Panc1 (cell line): ENCODE data around the gene OR6B1. TPM values are rescaled to one million over a fixed set of nuclear protein-coding genes. Genes with fewer than 3 reads are reported as not detected.

Source experiments
- ATAC-seq: fragments of 200-7000 bp; cut with Tn5 transposase; 2 replicates; pipeline ENCODE4 v1.9.1; 2020; ENCODE audit warnings: mild to moderate bottlenecking, moderate library complexity
- BruUV-seq: library from RNA; stranded (reverse); fragments of 400-500 nt; replicated peaks from 2 replicates; lab custom pipeline; 2021; lab: Mats Ljungman, UMichigan
- CTCF ChIA-PET: fragments of 300-600 bp; sonication (Branson Sonifier 250); formaldehyde crosslinking; loops from one replicate; lab custom pipeline; 2022; ENCODE audit warnings: antibody characterized with exemption; lab: Charles Lee
- POLR2A ChIA-PET: fragments of 300-600 bp; sonication (Branson Sonifier 250); formaldehyde crosslinking; loops from one replicate; lab custom pipeline; 2022; ENCODE audit warnings: antibody characterized with exemption; lab: Charles Lee
- DNase-seq: peaks from one replicate; pipeline ENCODE4 v3.0.0-alpha.2; 2010; ENCODE audit warnings: low read depth, low spot score
- H3K27ac ChIP-seq: 2 replicates; pipeline ENCODE4 v1.5.1; 2011; ENCODE audit warnings: mild to moderate bottlenecking, low read length, inconsistent platforms
- H3K27me3 ChIP-seq: fragments of 200-500 bp; sonication (Bioruptor generic); 2 replicates; pipeline ENCODE4 v1.6.0; 2014; ENCODE audit warnings: low read length, inconsistent platforms; ENCODE audit not compliant: control insufficient read depth, insufficient read depth
- H3K36me3 ChIP-seq: fragments of 200-500 bp; sonication (Bioruptor generic); 2 replicates; pipeline ENCODE4 v1.5.1; 2014; ENCODE audit warnings: inconsistent platforms, mild to moderate bottlenecking, low read length, moderate library complexity; ENCODE audit not compliant: control insufficient read depth, insufficient read depth
- H3K4me1 ChIP-seq: 2 replicates; pipeline ENCODE4 v1.5.1; 2011; ENCODE audit warnings: inconsistent platforms, mild to moderate bottlenecking, low read length, moderate library complexity; ENCODE audit not compliant: control insufficient read depth, insufficient read depth
- H3K4me3 ChIP-seq, 2 experiments: 2 replicates each; pipeline ENCODE4 v1.5.1; 2011 to 2012; ENCODE audit warnings: low read depth in 2 of 2, low read length in 2 of 2, mild to moderate bottlenecking in 2 of 2, inconsistent platforms in 1 of 2, moderate library complexity in 1 of 2
- H3K9me3 ChIP-seq: fragments of 200-500 bp; sonication (Bioruptor generic); 2 replicates; pipeline ENCODE4 v1.5.1; 2014; ENCODE audit warnings: low read depth, mild to moderate bottlenecking, inconsistent platforms, low read length, moderate library complexity; ENCODE audit not compliant: control insufficient read depth, insufficient read depth
- CTCF ChIP-seq: fragments of 450-650 bp; IDR thresholded peaks from 2 replicates; pipeline ENCODE4 v1.5.1; 2017; ENCODE audit warnings: mild to moderate bottlenecking
- POLR2AphosphoS5 ChIP-seq: IDR thresholded peaks from 2 replicates; pipeline ENCODE4 v1.6.1; 2012; ENCODE audit warnings: mild to moderate bottlenecking, low read depth, low read length, moderate library complexity
- REST ChIP-seq, 2 experiments: IDR thresholded peaks; 2 replicates each; pipeline ENCODE4 v1.6.1; 2011 to 2012; ENCODE audit warnings: low read depth in 2 of 2, control low read depth in 1 of 2, low read length in 1 of 2, mild to moderate bottlenecking in 1 of 2, moderate library complexity in 1 of 2; ENCODE audit not compliant: insufficient read depth in 1 of 2
- SIN3A ChIP-seq: IDR thresholded peaks from 2 replicates; pipeline ENCODE4 v1.6.1; 2012; ENCODE audit warnings: low read depth, mild to moderate bottlenecking, low read length, moderate library complexity, borderline replicate concordance; ENCODE audit not compliant: insufficient read depth
- TCF7L2 ChIP-seq: IDR thresholded peaks from 2 replicates; pipeline ENCODE4 v1.6.1; 2011; ENCODE audit warnings: mild to moderate bottlenecking, low read depth, low read length, inconsistent platforms
- in situ Hi-C: cut with HindIII; loops from 2 replicates; pipeline ENCODE4 v1.10.0; 2016; ENCODE audit warnings: low sequenced_read_pairs, low pct_unique_long_range_greater_than_20kb
- intact Hi-C: fragments of 100-400 bp; cut with micrococcal nuclease; formaldehyde crosslinking; loops from one replicate; pipeline ENCODE4 v1.10.0; 2022; ENCODE audit not compliant: unreplicated experiment
- total RNA-seq: library from RNA; stranded (reverse); gene quantifications from one replicate; pipeline ENCODE4 v1.2.1, GENCODE V29; 2021; ENCODE audit not compliant: unreplicated experiment

The OR6B1 gene
- total RNA-seq, 1 experiment from 2014 or later: not detected

GRCh38 chr7:144035385-144035784, 35.3 kb downstream of the OR6B1 start:
- H3K4me1 ChIP-seq: no peaks in the 10 kb centered on the region
- H3K27me3 ChIP-seq: peaks cover 2% of the 10 kb centered on the region
- H3K4me3 ChIP-seq: no peak overlapping the region
- no peak for ATAC-seq
- no peak for TF ChIP-seq SIN3A
- TF ChIP-seq POLR2AphosphoS5: no peak
- TF ChIP-seq REST (IDR thresholded peaks at IDR 0.05; ENCODE audit: insufficient read depth in 1 of 2, low read depth in 2 of 2, low read length in 1 of 2): no peak
- in situ Hi-C loops (no loop called here), intact Hi-C loops (no loop called here)
- H3K36me3 ChIP-seq: no peaks in the 10 kb centered on the region
- POLR2A ChIA-PET: no interaction called here
- CTCF ChIA-PET: no interaction called here
- no TSS peak for BruUV-seq
- no peaks in the 10 kb centered on the region for H3K9me3 ChIP-seq
- H3K27ac ChIP-seq: no peak overlapping the region
- no peak for DNase-seq

- in situ Hi-C loops (no loop called here), intact Hi-C loops (no loop called here)
- no TSS peak for BruUV-seq
- TF ChIP-seq CTCF (no peak), TCF7L2 (no peak), POLR2AphosphoS5 (no peak), REST (IDR thresholded peaks at IDR 0.05; ENCODE audit: insufficient read depth in 1 of 2, low read depth in 2 of 2, low read length in 1 of 2) (no peak), SIN3A (no peak)
- ChIA-PET CTCF (no interaction called here), POLR2A (no interaction called here)
- Histone ChIP-seq H3K27ac (no peak overlapping the region), H3K4me1 (no peaks in the 10 kb centered on the region), H3K9me3 (no peaks in the 10 kb centered on the region), H3K36me3 (no peaks in the 10 kb centered on the region), H3K27me3 (no peaks in the 10 kb centered on the region; the same call in 1 of the 2 replicates), H3K4me3 (no peak overlapping the region)
- ATAC-seq: no peak
- DNase-seq: no peak
Measured at GRCh38 chr7:144036302-144036885, 36.3 kb downstream of the OR6B1 start.
